Urinary bladder (tissue), 4 donors: ENCODE data around the gene C4orf54. TPM values are rescaled to one million over a fixed set of nuclear protein-coding genes. Genes with fewer than 3 reads are reported as not detected.

Source experiments
- DNase-seq: peaks from one replicate; pipeline ENCODE4 v3.0.0-alpha.2; 2015; ENCODE audit errors: extremely low spot score
- H3K27ac ChIP-seq: one replicate; pipeline ENCODE4 v1.5.1; 2013; ENCODE audit warnings: low read depth, mild to moderate bottlenecking, moderate library complexity
- H3K36me3 ChIP-seq: one replicate; pipeline ENCODE4 v1.6.1; 2013; ENCODE audit warnings: mild to moderate bottlenecking, moderate library complexity; ENCODE audit not compliant: insufficient read depth
- H3K4me1 ChIP-seq: one replicate; pipeline ENCODE4 v1.6.1; 2013; ENCODE audit warnings: mild to moderate bottlenecking, moderate library complexity; ENCODE audit not compliant: insufficient read depth
- H3K4me3 ChIP-seq: one replicate; pipeline ENCODE4 v1.5.1; 2013; ENCODE audit warnings: low read depth, low read length
- WGBS: extraction: QIAGEN DNeasy Blood & Tissue Kit; methylation state at CpG from one replicate; pipeline ENCODE4 v1.1.7; 2013; 5-methylcytosine and 5-hydroxymethylcytosine counted together
- polyA plus RNA-seq: library from polyadenylated mRNA; stranded (reverse); fragments of 200-250 nt; gene quantifications from one replicate; pipeline ENCODE4 v1.2.3, GENCODE V29; 2013
- total RNA-seq: library from RNA; depleted of rRNA; stranded (reverse); fragments of >200 nt; gene quantifications from one replicate; pipeline ENCODE4 v1.2.3, GENCODE V29; 2014
- donor health status: healthy with polysubstance abuse.
- donor health status: healthy.

Gene C4orf54
- total and polyA plus RNA-seq, 2 donors, result 0.10 to 10.1 TPM

- Histone ChIP-seq H3K4me3 (no peak overlapping the region), H3K27ac (no peak overlapping the region)
- WGBS, result 87% methylated on average over 5 of the region's 5 CpGs
Observed at GRCh38 chr4:99625369-99625768, 32.3 kb downstream of the C4orf54 start.

GRCh38 chr4:99624141-99624719, 33.4 kb downstream of the C4orf54 start:
- Histone ChIP-seq H3K4me1 (no peaks in the 10 kb centered on the region), H3K36me3 (no peaks in the 10 kb centered on the region), H3K27ac (no peak overlapping the region), H3K4me3 (no peak overlapping the region)
- no peak for DNase-seq
- 34% methylated on average over 4 of the region's 4 CpGs for WGBS

More at GRCh38 chr4:99625369-99625768, 32.3 kb downstream of the C4orf54 start:
- no peaks in the 10 kb centered on the region for H3K36me3 ChIP-seq
- no peaks in the 10 kb centered on the region for H3K4me1 ChIP-seq
- no peak for DNase-seq

GRCh38 chr4:99622341-99622740, 35.3 kb downstream of the C4orf54 start:
- H3K27ac ChIP-seq, result no peak overlapping the region
- H3K4me3 ChIP-seq, result no peak overlapping the region
- 90% methylated on average over 1 of the region's 1 CpG for WGBS
- DNase-seq, result no peak
- H3K4me1 ChIP-seq, result no peaks in the 10 kb centered on the region
- no peaks in the 10 kb centered on the region for H3K36me3 ChIP-seq

- H3K27ac ChIP-seq, result no peak overlapping the region
- WGBS, result 45% methylated on average over 1 of the region's 1 CpG
- H3K36me3 ChIP-seq, result no peaks in the 10 kb centered on the region
- no peak for DNase-seq
- H3K4me3 ChIP-seq, result no peak overlapping the region
- H3K4me1 ChIP-seq, result no peaks in the 10 kb centered on the region
Observed at GRCh38 chr4:99617374-99617773, 40.3 kb downstream of the C4orf54 start.

- 75% methylated on average over 1 of the region's 1 CpG for WGBS
- DNase-seq, result no peak
- H3K4me1 ChIP-seq, result no peaks in the 10 kb centered on the region
- no peak overlapping the region for H3K4me3 ChIP-seq
- no peak overlapping the region for H3K27ac ChIP-seq
- no peaks in the 10 kb centered on the region for H3K36me3 ChIP-seq
Observed at GRCh38 chr4:99615170-99615820, 42.3 kb downstream of the C4orf54 start.

- no peaks in the 10 kb centered on the region for H3K4me1 ChIP-seq
- DNase-seq, result no peak
- WGBS, result 70% methylated on average over 1 of the region's 1 CpG
- no peaks in the 10 kb centered on the region for H3K36me3 ChIP-seq
- H3K4me3 ChIP-seq, result no peak overlapping the region
- H3K27ac ChIP-seq, result no peak overlapping the region
Observed at GRCh38 chr4:99614491-99614890, 43.1 kb downstream of the C4orf54 start.

- Histone ChIP-seq H3K4me1 (no peaks in the 10 kb centered on the region), H3K27ac (no peak overlapping the region), H3K4me3 (no peak overlapping the region), H3K36me3 (no peaks in the 10 kb centered on the region)
- no peak for DNase-seq
- WGBS, result 78% methylated on average over 5 of the region's 5 CpGs
Observed at GRCh38 chr4:99612704-99613103, 44.9 kb downstream of the C4orf54 start.

- WGBS, result 83% methylated on average over 3 of the region's 3 CpGs
- Histone ChIP-seq H3K4me3 (no peak overlapping the region), H3K4me1 (no peaks in the 10 kb centered on the region), H3K36me3 (no peaks in the 10 kb centered on the region), H3K27ac (no peak overlapping the region)
- DNase-seq, result no peak
Observed at GRCh38 chr4:99612281-99612680, 45.3 kb downstream of the C4orf54 start.

- 77% methylated on average over 5 of the region's 5 CpGs for WGBS
- no peaks in the 10 kb centered on the region for H3K36me3 ChIP-seq
- H3K27ac ChIP-seq, result no peak overlapping the region
- H3K4me1 ChIP-seq, result no peaks in the 10 kb centered on the region
- no peak overlapping the region for H3K4me3 ChIP-seq
- no peak for DNase-seq
Observed at GRCh38 chr4:99610605-99611175, 46.9 kb downstream of the C4orf54 start.

GRCh38 chr4:99608417-99608816, 49.2 kb downstream of the C4orf54 start:
- WGBS, result 94% methylated on average over 5 of the region's 5 CpGs
- Histone ChIP-seq H3K4me3 (no peak overlapping the region), H3K36me3 (no peaks in the 10 kb centered on the region), H3K27ac (no peak overlapping the region), H3K4me1 (no peaks in the 10 kb centered on the region)
- DNase-seq, result no peak

Other genes starting within 250 kb of the C4orf54 start
- gene ADH7, start 222.5 kb downstream of the C4orf54 start, total RNA-seq, result not detected
- not detected for gene ADH7, start 222.5 kb downstream of the C4orf54 start, polyA plus RNA-seq
- gene C4orf17, start 146.8 kb downstream of the C4orf54 start, total RNA-seq, result not detected
- gene C4orf17, start 146.8 kb downstream of the C4orf54 start, polyA plus RNA-seq, result not detected
- 11.3 TPM for gene TRMT10A, start 93.8 kb downstream of the C4orf54 start, total RNA-seq
- gene TRMT10A, start 93.8 kb downstream of the C4orf54 start, polyA plus RNA-seq, result 4.1 TPM
- 0.95 TPM for gene MTTP, start 83.0 kb downstream of the C4orf54 start, total RNA-seq
- gene MTTP, start 83.0 kb downstream of the C4orf54 start, polyA plus RNA-seq, result 0.72 TPM
- 19.6 TPM for gene DAPP1, start 159.0 kb upstream of the C4orf54 start, total RNA-seq
- 2.7 TPM for gene DAPP1, start 159.0 kb upstream of the C4orf54 start, polyA plus RNA-seq
- 68.4 TPM for gene LAMTOR3, start 236.6 kb upstream of the C4orf54 start, total RNA-seq
- gene LAMTOR3, start 236.6 kb upstream of the C4orf54 start, polyA plus RNA-seq, result 45.0 TPM